Amygdala (tissue), 56 donors: ENCODE measurements around the gene NOL4L.

Experiments used
- DNase-seq, 56 donors: peaks; one replicate each; lab custom pipeline; 2025; lab: John Stamatoyannopoulos, UW

The NOL4L gene

DNA sequence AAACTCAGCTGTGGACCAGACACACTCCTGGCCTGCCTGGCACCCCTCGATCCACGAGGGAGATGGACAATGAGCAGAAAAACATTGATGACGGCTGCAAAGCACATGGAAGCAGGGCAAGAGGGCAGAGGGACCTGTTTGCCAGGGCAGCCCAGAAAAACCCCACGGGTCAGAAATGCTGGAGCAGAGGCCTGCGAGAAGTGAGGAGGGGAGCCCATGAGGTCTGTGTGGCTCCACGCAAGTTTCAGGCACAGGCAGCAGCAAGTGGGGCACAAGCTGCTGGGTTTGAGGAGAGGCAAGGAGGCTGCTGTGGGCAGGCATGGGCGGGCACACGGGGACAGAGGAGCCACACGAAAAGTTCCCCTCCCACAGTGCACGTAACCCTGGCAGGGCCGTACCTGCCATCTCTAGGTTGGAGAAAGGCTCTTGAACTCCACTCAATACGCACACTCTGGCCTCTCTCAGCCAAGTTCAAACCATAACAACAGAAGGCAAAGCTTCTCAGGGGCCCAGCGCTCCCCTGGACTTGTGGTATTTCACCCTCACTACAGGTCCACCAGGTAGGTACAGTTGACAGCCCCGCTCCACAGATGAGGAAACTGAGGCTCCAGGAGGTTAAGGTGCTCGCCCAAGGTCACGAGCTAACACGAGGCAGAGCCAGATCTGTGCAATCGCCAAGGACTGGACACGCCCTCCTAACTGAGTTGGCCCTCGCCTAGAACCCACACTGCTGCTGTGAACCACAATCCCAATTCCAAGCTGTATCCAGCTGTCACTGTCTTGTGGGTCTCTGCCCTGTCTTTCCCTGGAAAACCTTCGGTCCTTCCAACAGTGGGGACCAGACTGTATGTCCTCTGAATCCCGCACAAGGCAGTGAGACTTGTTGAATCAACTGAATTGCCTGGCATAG, 108.2 kb downstream of the NOL4L start:
- DNase-seq, result no peak

DNA sequence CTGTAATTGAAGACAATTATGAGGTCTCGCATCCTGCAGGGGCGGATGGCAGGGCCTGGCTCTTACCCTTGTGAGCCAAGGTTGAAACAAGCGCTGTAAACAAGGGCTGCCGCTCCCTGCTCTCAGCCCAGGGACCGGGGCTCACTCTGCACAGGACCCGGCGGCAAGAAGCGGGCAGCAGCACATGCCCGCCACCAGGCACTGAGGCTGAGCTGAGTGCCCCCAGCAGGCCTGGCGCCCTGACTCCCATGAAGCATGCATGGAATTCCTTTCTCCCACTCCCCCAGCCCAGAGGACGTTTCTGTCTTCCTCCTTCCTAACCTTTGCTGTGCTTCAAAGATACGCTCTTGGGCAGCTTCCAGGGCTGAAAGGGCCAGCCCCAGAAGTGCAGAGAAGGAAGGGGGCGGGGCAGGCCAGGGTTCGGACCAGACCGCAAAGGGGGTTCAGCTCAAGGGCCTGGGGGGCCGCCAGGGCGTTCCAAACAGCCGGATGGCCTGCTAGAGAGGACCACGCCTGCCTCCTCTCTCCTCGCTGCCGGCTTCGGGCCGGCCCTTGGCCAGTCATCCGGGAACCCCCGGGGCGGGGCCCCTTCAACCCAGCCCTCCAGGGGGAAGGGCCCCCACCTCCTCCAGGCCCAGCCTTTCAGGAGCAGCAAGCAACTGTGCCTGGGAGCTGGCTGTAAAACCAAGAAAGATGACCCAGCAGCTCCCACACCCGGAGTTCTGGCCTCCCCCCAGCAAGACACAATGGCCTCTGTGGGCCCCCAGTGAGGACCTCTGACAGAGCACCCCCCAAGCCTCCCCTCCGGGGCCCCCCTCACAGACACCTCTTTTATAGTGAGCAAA, 109.9 kb downstream of the NOL4L start:
- peak in 47 of 56 donors; percentile 27 to 82 (median 62) for DNase-seq

DNA sequence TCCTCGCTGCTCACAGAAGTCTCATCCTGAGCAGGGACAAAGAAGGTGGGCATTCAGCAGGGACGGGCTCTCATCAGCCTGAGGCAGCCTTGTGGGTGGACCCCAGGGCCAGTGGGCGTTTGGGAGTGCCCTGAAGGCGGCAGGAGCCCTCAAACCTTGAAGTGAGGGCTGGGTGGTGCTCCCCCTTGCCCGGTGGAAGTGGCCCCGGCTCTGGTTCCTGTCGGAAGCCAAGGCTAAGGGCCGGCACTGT, 110.5 kb downstream of the NOL4L start:
- peak in 1 of 56 donors; percentile 34 for DNase-seq

DNA sequence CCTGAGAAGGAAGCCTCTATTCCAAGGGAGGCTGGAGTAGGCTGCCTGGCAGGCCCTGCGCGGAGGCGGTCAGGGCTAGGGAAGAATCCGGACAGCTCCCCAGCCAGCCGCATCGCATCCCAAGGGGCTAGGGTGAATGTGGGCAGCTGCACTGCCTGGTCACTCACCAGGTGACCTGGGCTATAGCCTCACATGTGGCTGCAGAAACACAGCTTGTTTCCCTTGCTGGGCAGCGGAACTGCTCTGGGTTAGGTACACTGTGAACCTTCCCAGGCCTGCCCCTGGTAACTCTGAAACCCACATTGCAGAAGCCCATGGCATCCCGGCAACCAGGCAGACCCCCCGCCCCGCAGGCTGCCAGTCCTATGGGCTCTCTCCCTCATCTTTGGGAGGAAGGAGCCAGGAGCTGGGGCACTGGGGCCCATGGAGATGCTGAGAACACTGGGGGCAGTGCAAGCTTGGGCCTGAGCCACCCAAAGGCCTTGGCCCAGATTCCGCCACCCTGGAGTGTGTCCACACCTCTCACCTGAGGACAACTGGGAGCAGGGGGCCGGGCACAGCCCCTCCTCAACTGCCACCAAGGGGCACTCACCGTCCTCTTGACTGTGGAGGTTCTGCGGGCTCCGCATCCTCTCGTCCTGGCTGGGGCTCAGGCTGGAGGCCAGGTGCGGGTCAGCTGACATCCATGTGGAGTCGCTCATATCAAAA, 111.0 kb downstream of the NOL4L start:
- peak in 2 of 56 donors; percentile 28 to 50 for DNase-seq

DNA sequence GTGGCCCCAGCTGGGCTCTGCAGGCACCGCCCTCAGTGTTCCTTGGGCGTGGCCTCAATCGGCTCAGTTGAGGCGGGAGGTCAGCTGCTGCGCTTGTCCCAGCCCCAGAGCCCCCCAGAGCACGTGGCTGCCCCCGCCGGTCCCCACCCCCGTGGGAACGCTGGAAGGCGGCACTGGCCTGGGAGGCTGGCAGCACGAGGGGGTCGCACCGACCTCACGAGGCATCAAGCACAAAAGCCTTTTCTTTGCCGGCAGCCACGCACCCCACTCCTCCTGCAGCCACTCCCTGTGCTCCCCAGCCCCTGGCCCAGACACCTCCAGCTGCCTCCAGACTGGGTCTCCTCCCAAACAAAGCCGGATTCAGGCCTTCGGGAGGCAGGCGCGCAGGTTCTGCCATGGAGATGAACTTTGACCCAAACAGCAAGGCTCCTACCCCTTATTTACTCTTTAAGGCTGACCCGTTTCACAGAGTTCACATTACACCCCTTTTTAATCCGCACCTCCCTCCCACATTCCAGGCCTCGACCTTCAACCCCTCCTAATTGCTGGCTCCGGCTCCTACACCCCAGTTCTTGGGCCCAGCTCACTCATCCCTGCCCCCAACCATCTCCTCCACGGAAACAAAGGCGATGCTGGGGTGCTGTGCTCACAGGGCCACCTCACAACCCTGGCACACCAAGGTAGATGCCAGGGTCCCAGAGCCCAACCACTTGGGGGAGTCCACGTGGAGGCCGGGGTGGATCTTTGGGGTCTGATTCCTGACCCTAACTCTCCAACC, 111.7 kb downstream of the NOL4L start:
- peak in 9 of 56 donors; percentile 15 to 63 (median 29) for DNase-seq

DNA sequence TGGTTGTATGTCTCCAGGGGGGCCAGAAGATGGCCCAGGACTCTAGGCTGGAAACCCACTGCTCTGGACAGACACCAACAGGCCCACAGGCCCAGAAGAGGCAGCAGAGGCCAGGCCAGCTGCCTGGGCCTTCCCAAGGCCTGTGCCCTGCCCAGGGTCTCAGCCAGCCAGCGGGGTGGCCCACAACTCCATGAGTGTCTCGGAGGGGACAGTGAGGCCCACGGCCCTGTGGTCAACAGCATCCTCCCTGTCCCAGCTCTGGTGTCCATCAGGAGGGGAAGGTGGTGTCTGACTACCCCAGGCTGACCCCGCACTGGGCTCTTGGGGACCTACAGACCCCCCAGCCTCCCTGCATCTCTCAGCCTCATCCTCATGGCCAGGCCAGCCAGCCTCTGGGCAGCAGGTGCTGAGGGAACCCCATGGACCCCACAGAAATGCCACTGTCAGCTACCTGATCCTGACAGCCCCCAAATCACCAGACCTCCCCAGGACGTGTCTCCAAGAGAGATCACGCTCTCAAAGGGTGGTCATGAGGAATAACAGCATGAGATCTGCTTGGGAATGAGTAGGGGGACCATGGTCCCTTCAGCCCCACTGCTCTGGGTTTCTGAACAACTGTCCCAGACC, 112.4 kb downstream of the NOL4L start:
- DNase-seq, result no peak

DNA sequence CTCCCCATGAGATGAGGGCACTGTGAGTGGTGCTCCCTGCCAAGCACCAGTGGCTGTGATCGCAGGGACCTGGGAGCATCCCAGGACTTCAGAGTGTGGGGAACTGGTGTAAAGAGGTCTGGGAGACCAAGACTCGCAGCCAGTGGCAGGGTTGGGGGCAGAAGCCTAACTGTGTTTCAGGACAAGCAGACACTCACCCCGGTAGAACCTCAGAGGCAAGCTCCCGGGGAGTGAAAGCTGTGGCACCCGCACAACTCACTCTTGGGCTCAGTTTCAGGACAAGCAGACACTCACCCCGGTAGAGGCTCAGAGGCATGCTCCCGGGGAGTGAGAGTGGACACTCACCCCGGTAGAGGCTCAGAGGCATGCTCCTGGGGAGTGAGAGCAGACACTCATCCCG, 114.2 kb downstream of the NOL4L start:
- DNase-seq, result no peak

DNA sequence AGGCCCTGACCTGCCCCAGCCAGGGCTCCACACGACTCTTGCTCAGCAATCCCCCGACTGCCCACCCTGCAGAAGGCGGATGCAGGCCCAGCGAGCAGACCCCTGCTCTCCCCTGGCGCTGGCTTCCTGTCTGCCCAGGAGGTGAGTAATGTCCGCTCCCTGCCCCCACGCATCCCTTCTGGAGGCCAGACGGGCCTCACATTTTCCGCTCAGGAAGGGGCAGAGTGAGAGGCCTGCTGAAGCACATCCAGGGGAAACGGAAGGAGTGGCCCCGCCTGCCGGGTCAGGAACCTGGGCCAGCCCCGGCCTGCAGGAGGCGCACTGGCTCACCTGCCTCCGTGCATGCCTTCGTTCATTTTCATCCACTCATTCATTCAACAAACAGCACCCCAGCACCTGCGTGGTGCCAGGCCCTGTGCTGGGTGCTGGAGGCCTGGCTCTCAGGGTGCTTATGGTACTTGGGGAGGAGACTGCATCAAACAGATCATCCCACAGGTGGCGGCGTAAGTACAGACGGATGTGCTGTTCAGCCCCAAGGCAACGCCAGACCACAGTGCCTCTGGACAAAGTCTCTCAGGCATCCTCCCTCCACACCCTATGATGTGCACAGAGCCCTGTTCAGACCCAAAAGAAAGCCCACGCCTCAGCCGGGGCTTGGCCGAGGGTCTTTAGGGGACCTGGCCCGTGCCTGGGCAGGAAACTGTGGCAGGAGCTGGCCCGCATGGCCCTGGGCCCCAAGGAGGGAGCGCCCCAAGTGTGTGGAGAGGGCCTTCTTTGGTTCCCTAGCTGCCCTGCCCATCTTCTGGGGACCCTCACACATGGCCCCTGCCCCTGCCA, 114.9 kb downstream of the NOL4L start:
- no peak for DNase-seq

DNA sequence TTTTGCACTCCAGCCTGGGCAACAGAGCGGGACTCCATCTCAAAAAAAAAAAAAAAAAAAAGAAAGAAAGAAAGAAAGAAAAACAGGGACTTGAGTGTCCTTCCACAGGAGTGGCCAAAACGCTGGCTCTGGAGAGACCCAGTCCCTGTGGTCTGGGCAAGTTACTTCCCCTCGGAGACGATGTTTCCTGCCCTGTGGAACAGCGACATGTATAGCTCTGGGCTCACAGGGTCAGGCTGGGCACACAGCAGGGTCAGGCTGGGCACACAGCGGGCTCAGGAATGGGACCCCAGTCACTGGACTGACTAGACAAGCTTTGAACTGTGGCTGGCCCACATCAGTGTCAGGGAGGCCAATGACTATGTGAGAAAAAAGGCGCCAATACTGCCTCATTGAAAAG, 116.3 kb downstream of the NOL4L start:
- no peak for DNase-seq

DNA sequence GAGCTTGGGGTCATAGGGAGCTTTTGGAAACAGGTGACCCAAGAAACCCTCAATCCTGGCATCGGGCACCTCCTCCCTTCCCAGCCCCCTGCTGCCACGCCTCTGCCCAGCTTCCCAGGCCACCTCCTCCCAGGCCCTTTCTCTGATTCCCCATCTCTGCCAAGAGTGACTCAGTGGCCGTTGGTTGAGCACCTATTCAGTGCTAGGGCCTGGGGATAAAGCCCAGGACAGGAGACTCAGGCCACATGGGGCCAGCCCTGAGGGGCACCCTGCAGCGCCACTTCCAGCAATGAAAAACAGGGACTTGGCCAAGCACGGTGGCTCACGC, 116.9 kb downstream of the NOL4L start:
- no peak for DNase-seq

DNA sequence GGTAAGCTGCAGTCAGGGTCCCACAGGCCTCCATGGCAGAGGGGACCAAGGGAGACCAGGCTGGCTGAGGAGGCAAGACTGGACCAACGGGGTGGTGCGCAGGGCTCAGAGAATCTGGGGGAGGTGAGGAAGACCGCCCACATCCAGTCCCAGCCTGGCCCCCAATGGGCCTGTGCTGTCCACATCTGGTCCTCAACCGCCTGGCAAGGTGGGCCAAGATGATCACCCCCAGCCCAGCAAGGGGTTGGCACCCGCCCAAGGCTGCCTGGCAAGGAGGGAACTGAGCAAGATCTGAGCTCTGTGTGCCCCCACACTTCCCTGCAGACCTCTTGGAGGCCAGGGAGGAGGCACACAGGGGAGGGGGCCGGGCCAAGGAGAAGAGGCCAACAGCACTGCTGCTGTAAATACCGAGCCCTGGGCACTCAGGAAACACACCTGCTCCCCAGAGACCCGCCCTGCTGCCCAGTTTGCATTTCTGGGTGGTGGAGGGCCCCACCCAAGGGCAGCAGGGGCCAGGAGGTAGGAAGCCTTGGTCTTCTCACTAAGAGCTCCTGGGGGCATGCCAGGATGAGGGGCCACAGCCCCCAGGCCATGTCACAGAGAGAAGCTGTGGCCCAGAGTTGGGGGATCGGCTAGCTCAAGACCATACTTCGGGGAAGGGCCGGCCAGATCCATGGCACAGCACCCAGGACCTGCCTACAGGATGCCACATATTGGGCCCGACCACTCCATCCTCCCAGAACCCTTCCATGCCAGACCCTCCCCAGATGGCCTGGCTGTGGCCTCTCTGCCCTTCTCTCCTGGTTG, 117.4 kb downstream of the NOL4L start:
- DNase-seq, result peak in 1 of 56 donors; percentile 22

DNA sequence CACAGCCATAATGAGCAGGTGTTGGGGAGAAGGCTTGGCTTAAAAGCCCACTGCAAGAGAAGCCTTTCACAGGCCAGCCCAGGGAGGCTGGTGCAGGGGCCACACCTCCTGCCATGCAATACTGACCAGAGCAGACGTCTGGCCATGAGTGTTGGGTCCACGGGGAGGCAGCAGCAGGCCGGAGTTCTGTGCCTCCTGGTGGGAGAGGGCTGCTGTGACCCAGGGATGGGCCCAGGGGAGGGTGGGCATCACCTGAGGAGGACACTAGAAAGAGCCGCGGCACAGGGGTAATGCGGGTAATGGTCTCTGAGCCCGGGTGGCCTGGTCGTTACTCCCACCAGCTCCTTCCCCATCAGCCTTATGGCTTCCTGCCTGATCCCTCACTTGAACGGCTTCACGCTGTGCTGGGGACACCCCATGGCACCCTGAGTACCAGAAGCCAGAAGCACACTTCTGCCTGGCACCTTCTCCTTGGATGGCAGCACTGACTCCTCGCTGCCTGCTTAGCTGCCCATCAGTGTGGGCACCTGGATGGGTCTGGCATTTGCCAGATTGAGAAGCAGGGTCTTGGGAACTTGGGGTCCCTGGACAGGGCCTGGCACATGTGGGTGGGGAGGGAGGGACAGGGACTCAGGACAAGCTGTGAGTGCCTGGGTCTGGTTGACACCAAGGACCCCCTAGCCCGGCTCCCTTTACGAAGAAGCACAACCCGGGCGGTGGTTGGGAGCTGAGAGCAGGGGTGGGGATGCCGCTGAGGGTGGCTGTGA, 118.2 kb downstream of the NOL4L start:
- DNase-seq, result peak in 10 of 56 donors; percentile 34 to 62 (median 54)

DNA sequence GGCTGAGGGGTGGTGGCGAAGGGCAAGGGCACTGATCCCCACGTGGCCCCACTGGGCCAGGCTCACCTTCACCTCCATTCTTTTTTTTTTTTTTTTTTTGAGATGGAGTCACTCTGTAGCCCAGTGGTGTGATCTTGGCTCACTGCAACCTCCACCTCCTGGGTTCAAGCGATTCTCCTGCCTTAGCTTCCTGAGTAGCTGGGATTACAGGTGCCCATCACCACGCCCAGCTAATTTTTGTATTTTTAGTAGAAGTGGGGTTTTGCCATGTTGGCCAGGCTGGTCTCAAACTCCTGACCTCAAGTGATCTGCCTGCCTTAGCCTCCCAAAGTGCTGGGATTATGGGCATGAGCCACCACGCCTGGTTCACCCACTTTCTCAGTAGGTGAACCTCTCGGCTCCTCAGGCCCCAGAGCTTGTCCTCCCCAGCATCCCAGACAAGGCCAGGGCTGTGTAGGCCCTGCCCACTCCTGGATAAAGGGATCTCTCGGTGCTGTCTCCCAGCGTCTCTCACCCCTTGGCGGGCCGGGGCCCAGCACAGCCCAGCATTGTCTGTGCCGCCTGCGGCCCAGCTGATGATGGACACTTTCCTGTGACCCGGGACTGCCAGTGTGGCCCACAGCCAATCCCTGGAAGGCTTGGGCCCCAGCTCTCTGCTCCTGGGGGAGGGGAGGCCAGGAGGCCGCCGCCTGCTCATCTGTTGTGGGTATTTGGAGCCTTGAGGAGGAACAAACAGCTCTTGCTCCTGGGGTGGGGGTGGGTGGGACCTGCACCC, 119.0 kb downstream of the NOL4L start:
- peak in 51 of 56 donors; percentile 39 to 92 (median 76) for DNase-seq

DNA sequence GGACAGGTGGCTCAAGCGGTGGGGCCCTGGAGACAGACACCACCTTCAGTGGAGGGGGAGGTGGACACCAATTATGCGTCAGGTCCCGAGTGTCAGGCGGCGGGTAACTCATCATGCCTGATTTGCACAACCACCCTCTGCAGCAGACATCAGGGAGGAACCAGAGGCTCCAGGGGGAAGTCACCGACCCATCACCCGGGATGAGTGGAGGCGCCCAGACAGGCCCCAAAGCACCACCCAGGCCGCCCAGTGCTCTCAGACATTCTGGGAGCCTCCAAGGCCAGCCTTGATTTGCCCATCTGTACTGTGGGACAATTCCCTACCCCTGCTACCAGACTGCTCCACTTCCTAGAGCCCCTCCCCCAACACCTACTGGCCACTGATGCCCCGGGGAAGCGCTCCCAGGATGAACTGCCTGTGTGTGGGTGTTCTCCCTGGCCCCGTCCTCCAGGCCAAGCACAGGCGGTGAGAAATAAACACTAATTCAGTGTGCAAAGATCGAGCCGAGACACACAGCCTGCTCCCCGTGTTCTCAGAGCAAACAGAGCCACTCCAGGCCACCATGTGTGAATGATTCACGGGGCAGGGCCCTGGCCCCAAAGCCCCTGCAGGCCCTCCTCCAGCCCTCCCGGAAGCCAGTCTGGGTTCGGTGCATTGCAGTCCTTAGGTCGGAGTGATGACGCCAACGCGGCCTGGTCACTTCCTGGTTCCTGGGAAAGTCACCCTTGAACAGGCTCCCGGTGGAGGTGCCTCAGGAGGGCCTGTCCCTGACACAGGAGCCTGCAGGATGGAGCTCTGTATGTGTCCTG, 119.8 kb downstream of the NOL4L start:
- DNase-seq, result no peak

DNA sequence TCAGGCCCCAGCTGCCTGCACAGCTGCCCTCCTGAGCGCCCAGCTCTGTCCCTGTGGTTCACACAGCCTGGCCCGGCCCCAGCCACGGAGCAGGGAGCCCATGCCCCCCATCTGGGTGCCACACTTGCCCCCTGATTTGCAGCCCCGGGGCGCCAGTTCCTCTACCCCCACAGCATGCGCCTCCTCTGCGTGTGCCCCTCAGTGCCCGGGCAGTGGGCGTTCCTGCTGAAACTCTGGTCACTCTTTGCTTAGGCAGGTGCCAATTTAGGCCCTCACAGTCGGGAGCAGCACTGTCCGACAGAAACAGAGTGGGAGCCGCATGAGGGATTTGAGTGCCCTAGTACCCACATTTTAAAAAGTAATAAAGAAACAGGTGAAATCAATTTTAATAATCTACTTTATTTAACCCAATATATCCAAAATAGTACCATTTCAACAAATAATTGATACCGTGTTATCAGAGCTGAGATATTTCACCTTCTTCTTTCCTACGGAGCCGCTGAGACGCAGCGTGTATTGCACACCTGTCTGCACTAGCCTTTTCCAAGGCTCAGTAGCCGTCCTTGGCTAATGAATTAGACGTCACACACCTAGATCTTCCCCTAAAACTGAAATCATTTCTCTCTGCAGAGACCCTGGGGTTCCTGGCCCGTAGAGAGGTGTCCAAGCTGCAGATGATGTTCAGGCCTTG, 120.6 kb downstream of the NOL4L start:
- peak in 3 of 56 donors; percentile 53 to 79 (median 70) for DNase-seq
